HG03457 (cell line): Measurements from ENCODE around the gene CHD6.

Experiments used
- ATAC-seq: cut with Tn5 transposase; IDR thresholded peaks from one replicate; pipeline ENCODE4 v1.9.1; 2021; ENCODE audit warnings: moderate number of reproducible peaks; ENCODE audit not compliant: unreplicated experiment

The CHD6 gene

GRCh38 chr20:41403604-41404003 lies 214.6 kb downstream of the CHD6 start:
- no peak for ATAC-seq

- ATAC-seq = no peak
Measured at GRCh38 chr20:41398408-41398807, 219.8 kb downstream of the CHD6 start.

GRCh38 chr20:41395667-41396664 lies 222.2 kb downstream of the CHD6 start:
- no peak for ATAC-seq

GRCh38 chr20:41394931-41395666 lies 223.1 kb downstream of the CHD6 start:
- no peak for ATAC-seq

GRCh38 chr20:41394081-41394480 lies 224.1 kb downstream of the CHD6 start:
- no peak for ATAC-seq

- no peak for ATAC-seq
Measured at GRCh38 chr20:41393705-41394066, 224.5 kb downstream of the CHD6 start.

- no peak for ATAC-seq
Measured at GRCh38 chr20:41392871-41393704, 225.1 kb downstream of the CHD6 start.

- ATAC-seq = no peak
Measured at GRCh38 chr20:41392295-41392694, 225.9 kb downstream of the CHD6 start.

- ATAC-seq = no peak
Measured at GRCh38 chr20:41391587-41392001, 226.6 kb downstream of the CHD6 start.

- no peak for ATAC-seq
Measured at GRCh38 chr20:41390889-41391288, 227.3 kb downstream of the CHD6 start.

GRCh38 chr20:41387444-41387851 lies 230.7 kb downstream of the CHD6 start:
- no peak for ATAC-seq

- ATAC-seq = no peak
Measured at GRCh38 chr20:41386502-41387427, 231.4 kb downstream of the CHD6 start.

- ATAC-seq = no peak
Measured at GRCh38 chr20:41382791-41383305, 235.3 kb downstream of the CHD6 start.

- ATAC-seq = no peak
Measured at GRCh38 chr20:41380551-41381193, 237.5 kb downstream of the CHD6 start.

GRCh38 chr20:41379551-41379950 lies 238.6 kb downstream of the CHD6 start:
- ATAC-seq = no peak

- ATAC-seq = no peak
Measured at GRCh38 chr20:41377275-41377674, 240.9 kb downstream of the CHD6 start.

GRCh38 chr20:41376349-41376748 lies 241.8 kb downstream of the CHD6 start:
- no peak for ATAC-seq

- no peak for ATAC-seq
Measured at GRCh38 chr20:41375846-41376245, 242.3 kb downstream of the CHD6 start.
